HepG2 (cell line): ENCODE measurements around the gene MMP23B. TPM values are rescaled to one million over a fixed set of nuclear protein-coding genes. Genes with fewer than 3 reads are reported as not detected.

Source experiments
- CREBL2 ChIP-seq: sonication (generic); formaldehyde crosslinking; IDR thresholded peaks from 2 replicates; pipeline ENCODE4 v1.8.1; 2023; ENCODE audit warnings: missing genetic modification reagents, mild to moderate bottlenecking, borderline replicate concordance
- CSRNP2 ChIP-seq: sonication (generic); formaldehyde crosslinking; conservative IDR thresholded peaks from 2 replicates; pipeline ENCODE4 v1.8.0; 2022; ENCODE audit warnings: low read depth, missing genetic modification reagents
- ELF4 ChIP-seq: sonication (generic); formaldehyde crosslinking; IDR thresholded peaks from 2 replicates; pipeline ENCODE4 v1.5.0; 2020; ENCODE audit warnings: missing genetic modification reagents, mild to moderate bottlenecking, moderate library complexity, borderline replicate concordance
- HMGA1 ChIP-seq: sonication (generic); formaldehyde crosslinking; conservative IDR thresholded peaks from 2 replicates; pipeline ENCODE4 v1.4.0; 2020; ENCODE audit warnings: missing genetic modification reagents
- KLF16 ChIP-seq, 2 experiments: sonication (generic) in 1 of 2; formaldehyde crosslinking in 1 of 2; IDR thresholded peaks; 2 replicates each; pipeline versions ENCODE4 v1.6.1 to v1.8.0; 2016 to 2023; ENCODE audit warnings: missing genetic modification reagents in 2 of 2, missing compliant biosample characterization in 1 of 2
- NR0B2 ChIP-seq: sonication (generic); formaldehyde crosslinking; IDR thresholded peaks from 2 replicates; pipeline ENCODE4 v1.4.0; 2020; ENCODE audit warnings: mild to moderate bottlenecking, missing genetic modification reagents
- SMAD1 ChIP-seq: sonication (generic); formaldehyde crosslinking; IDR thresholded peaks from 2 replicates; pipeline ENCODE4 v1.4.0; 2020; ENCODE audit warnings: missing genetic modification reagents, low read depth, mild to moderate bottlenecking, borderline replicate concordance
- SRF ChIP-seq: IDR thresholded peaks from 2 replicates; pipeline ENCODE4 v1.6.1; 2011; ENCODE audit warnings: mild to moderate bottlenecking, low read depth, low read length, moderate library complexity
- SRSF4 ChIP-seq: fragments of 200-400 bp; formaldehyde crosslinking; IDR thresholded peaks from one replicate; pipeline ENCODE4 v1.6.1; 2018; ENCODE audit warnings: mild to moderate bottlenecking, low read depth, low read length, moderate library complexity; ENCODE audit not compliant: poor library complexity, severe bottlenecking
- THAP11 ChIP-seq: IDR thresholded peaks from 2 replicates; pipeline ENCODE4 v1.6.1; 2016; ENCODE audit warnings: missing biosample characterization, missing genetic modification reagents
- ZC3H13 ChIP-seq: sonication (generic); formaldehyde crosslinking; IDR thresholded peaks from 2 replicates; pipeline ENCODE4 v1.8.1; 2023; ENCODE audit warnings: mild to moderate bottlenecking, missing genetic modification reagents, moderate library complexity
- ZNF317 ChIP-seq: sonication (generic); formaldehyde crosslinking; IDR thresholded peaks from 2 replicates; pipeline ENCODE4 v1.5.0; 2020; ENCODE audit warnings: mild to moderate bottlenecking, missing genetic modification reagents
- ZNF318 ChIP-seq: sonication (generic); formaldehyde crosslinking; IDR thresholded peaks from 2 replicates; pipeline ENCODE4 v1.4.0; 2020; ENCODE audit warnings: mild to moderate bottlenecking, missing genetic modification reagents
- ZNF770 ChIP-seq: sonication (generic); formaldehyde crosslinking; IDR thresholded peaks from 2 replicates; pipeline ENCODE4 v1.5.0; 2020; ENCODE audit warnings: mild to moderate bottlenecking, missing genetic modification reagents
- ZSCAN29 ChIP-seq: sonication (generic); formaldehyde crosslinking; conservative IDR thresholded peaks from 2 replicates; pipeline ENCODE4 v1.4.0; 2020; ENCODE audit warnings: mild to moderate bottlenecking, missing genetic modification reagents
- polyA plus RNA-seq, 8 experiments: library from polyadenylated mRNA; depleted of rRNA in 3 of 8; stranded (reverse) in 7 of 8; unstranded in 1 of 8; fragments of >200 nt; fragmentation: Illumina TruSeq in 4 of 8; extraction: Trizol in 4 of 8; gene quantifications; 2 replicates each; pipeline versions ENCODE4 v1.2.1 to v1.2.3, GENCODE V29; 2011 to 2016; ENCODE audit warnings: low read depth in 4 of 8, missing spikeins in 1 of 8, mixed read lengths in 1 of 8; ENCODE audit not compliant: insufficient read depth in 1 of 8
- total RNA-seq, 5 experiments: library from RNA; depleted of rRNA; stranded (reverse); fragments of >200 nt; fragmentation: Illumina TruSeq; extraction: Trizol; gene quantifications; 2 replicates each; pipeline ENCODE4 v1.2.3, GENCODE V29; 2016; ENCODE audit warnings: low read depth in 1 of 5

MMP23B gene
- total and polyA plus RNA-seq, 2 of the 13 experiments (the other 11 are each of a cell fraction or from before 2014, with no cell fraction given), result 0.61 to 0.75 TPM

- no peak for TF ChIP-seq ZSCAN29
- no peak for TF ChIP-seq SRF
- TF ChIP-seq ZNF770 (CRISPR knock-in tag), result no peak
- no peak for TF ChIP-seq CREBL2 (CRISPR knock-in tag)
- TF ChIP-seq ZNF318 (CRISPR knock-in tag), result no peak
- no peak for TF ChIP-seq SMAD1 (CRISPR knock-in tag)
- 0 out of 2 replicates have a peak, but pooled peaks have one; percentile 4 for TF ChIP-seq NR0B2 (CRISPR knock-in tag)
- no peak for TF ChIP-seq KLF16 (CRISPR knock-in tag; IDR thresholded peaks at IDR 0.05)
- TF ChIP-seq HMGA1 (CRISPR knock-in tag), result no peak
- TF ChIP-seq ZNF317 (CRISPR knock-in tag), result no peak
- TF ChIP-seq ELF4 (CRISPR knock-in tag), result no peak
- TF ChIP-seq THAP11 (CRISPR knock-in tag), result no peak
- TF ChIP-seq SRSF4, result no peak
- TF ChIP-seq ZC3H13 (CRISPR knock-in tag), result no peak
- TF ChIP-seq CSRNP2 (CRISPR knock-in tag), result no peak
Measured at GRCh38 chr1:1600861-1601563, 31.0 kb upstream of the MMP23B start (continued).
